Measurements from ENCODE around the gene TIMP1. TPM values are rescaled to one million over a fixed set of nuclear protein-coding genes. Genes with fewer than 3 reads are reported as not detected.

TIMP1 gene
- total RNA-seq, 2 donors from 2014 or later = 218 to 823 TPM

- TF ChIP-seq CTCF (IDR thresholded peaks at IDR 0.05) = no peak
- no peak overlapping the region for H3K27ac ChIP-seq
- DNase-seq (ENCODE audit: low spot score) = peak; percentile 61
- H3K4me1 ChIP-seq = peaks cover 0 to 6% of the 10 kb centered on the region in 2 donors
- H3K9me3 ChIP-seq = no peaks in the 10 kb centered on the region
- H3K36me3 ChIP-seq = no peaks in the 10 kb centered on the region
- H3K4me3 ChIP-seq = no peak overlapping the region
- H3K27me3 ChIP-seq = no peaks in the 10 kb centered on the region
These were observed 2.7 kb upstream of the TIMP1 start for GRCh38 chrX:47579537-47579936.

GRCh38 chrX:47583240-47583861 lies 1.1 kb downstream of the TIMP1 start:
- Histone ChIP-seq H3K4me3 (peak overlapping the region; percentile 35 to 48), H3K36me3 (no peaks in the 10 kb centered on the region), H3K4me1 (no peaks in the 10 kb centered on the region), H3K27me3 (no peaks in the 10 kb centered on the region), H3K27ac (peak overlapping the region; percentile 67 to 75), H3K9me3 (no peaks in the 10 kb centered on the region)
- TF ChIP-seq CTCF (IDR thresholded peaks at IDR 0.05) = no peak
- DNase-seq (ENCODE audit: low spot score) = no peak

GRCh38 chrX:47584714-47585113 lies 2.5 kb downstream of the TIMP1 start:
- Histone ChIP-seq H3K9me3 (no peaks in the 10 kb centered on the region), H3K36me3 (no peaks in the 10 kb centered on the region), H3K4me3 (no peak overlapping the region), H3K4me1 (no peaks in the 10 kb centered on the region), H3K27ac (no peak overlapping the region), H3K27me3 (no peaks in the 10 kb centered on the region)
- TF ChIP-seq CTCF (IDR thresholded peaks at IDR 0.05) = no peak
- no peak for DNase-seq (ENCODE audit: low spot score)

GRCh38 chrX:47585273-47585672 lies 3.0 kb downstream of the TIMP1 start:
- Histone ChIP-seq H3K4me1 (no peaks in the 10 kb centered on the region), H3K27ac (no peak overlapping the region), H3K27me3 (no peaks in the 10 kb centered on the region), H3K9me3 (no peaks in the 10 kb centered on the region), H3K36me3 (no peaks in the 10 kb centered on the region), H3K4me3 (no peak overlapping the region)
- DNase-seq (ENCODE audit: low spot score) = peak; percentile 53
- no peak for TF ChIP-seq CTCF (IDR thresholded peaks at IDR 0.05)

- no peaks in the 10 kb centered on the region for H3K27me3 ChIP-seq
- H3K4me3 ChIP-seq = no peak overlapping the region
- H3K27ac ChIP-seq = no peak overlapping the region
- no peaks in the 10 kb centered on the region for H3K36me3 ChIP-seq
- no peaks in the 10 kb centered on the region for H3K4me1 ChIP-seq
- peak; percentile 53 for DNase-seq (ENCODE audit: low spot score)
- no peaks in the 10 kb centered on the region for H3K9me3 ChIP-seq
- no peak for TF ChIP-seq CTCF (IDR thresholded peaks at IDR 0.05)
These were observed 4.0 kb downstream of the TIMP1 start for GRCh38 chrX:47586043-47586787.

All from right atrium auricular region (tissue), 2 donors.